ENCODE results near the gene SELENOW.

- TF ChIP-seq CTCF (IDR thresholded peaks at IDR 0.05; ENCODE audit: low read depth, low read length, missing input control) (no peak), RXRA (IDR thresholded peaks at IDR 0.05) (no peak), FOXA1 (IDR thresholded peaks at IDR 0.05) (no peak), YY1 (IDR thresholded peaks at IDR 0.05) (no peak), REST (IDR thresholded peaks at IDR 0.05) (no peak), SP1 (IDR thresholded peaks at IDR 0.05) (no peak), RAD21 (IDR thresholded peaks at IDR 0.05) (no peak), GABPA (IDR thresholded peaks at IDR 0.05 in 1 of 2, conservative IDR thresholded peaks at IDR 0.05 in 1 of 2) (no peak), JUND (IDR thresholded peaks at IDR 0.05) (no peak), TAF1 (conservative IDR thresholded peaks at IDR 0.05) (no peak), MAX (IDR thresholded peaks at IDR 0.05) (no peak), HNF4G (IDR thresholded peaks at IDR 0.05) (no peak), ATF3 (IDR thresholded peaks at IDR 0.05) (no peak)
Observed at GRCh38 chr19:47792616-47793015, 14.1 kb downstream of the SELENOW start.
